CD4-positive, alpha-beta T cell treated with Interleukin-21 for 1 hour (primary cell): ENCODE results near the gene EPN2.
"Not testable (repeated sequence)": the region's sequence is repeated elsewhere in the genome, so short reads cannot be mapped to it uniquely, and the experiment has no call there.

Experiments used
- DNase-seq: peaks from one replicate; pipeline ENCODE4 v3.0.0-alpha.2; 2020

Gene EPN2

DNA sequence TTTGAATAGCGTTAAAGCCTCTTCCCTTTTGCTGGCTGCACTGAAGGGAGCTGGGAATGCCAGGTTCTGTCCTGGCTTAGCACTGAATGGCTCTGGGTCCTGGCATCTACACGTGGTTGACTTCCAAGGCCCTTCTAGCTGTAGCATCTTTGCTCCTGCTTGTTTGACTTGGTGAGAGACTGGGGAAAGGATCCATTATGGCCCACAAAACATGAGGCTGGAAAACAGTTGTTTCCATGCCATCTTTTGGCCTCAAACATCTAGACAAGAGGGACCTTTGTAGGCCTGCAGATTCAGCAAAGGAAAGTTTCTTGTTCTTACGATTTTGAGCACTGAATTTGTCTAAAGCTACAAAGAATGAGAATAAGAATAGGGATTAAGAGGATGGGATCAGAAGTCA, 32.5 kb downstream of the EPN2 start:
- no peak for DNase-seq

GRCh38 chr17:19270347-19270703, 33.2 kb downstream of the EPN2 start:
- no peak for DNase-seq

GRCh38 chr17:19270704-19271611, 33.8 kb downstream of the EPN2 start:
- DNase-seq, result no peak

GRCh38 chr17:19271780-19272357, 34.7 kb downstream of the EPN2 start:
- no peak for DNase-seq

- DNase-seq, result no peak
Measured at GRCh38 chr17:19273731-19274130, 36.6 kb downstream of the EPN2 start.

- no peak for DNase-seq
Measured at GRCh38 chr17:19274893-19275292, 37.7 kb downstream of the EPN2 start.

DNA sequence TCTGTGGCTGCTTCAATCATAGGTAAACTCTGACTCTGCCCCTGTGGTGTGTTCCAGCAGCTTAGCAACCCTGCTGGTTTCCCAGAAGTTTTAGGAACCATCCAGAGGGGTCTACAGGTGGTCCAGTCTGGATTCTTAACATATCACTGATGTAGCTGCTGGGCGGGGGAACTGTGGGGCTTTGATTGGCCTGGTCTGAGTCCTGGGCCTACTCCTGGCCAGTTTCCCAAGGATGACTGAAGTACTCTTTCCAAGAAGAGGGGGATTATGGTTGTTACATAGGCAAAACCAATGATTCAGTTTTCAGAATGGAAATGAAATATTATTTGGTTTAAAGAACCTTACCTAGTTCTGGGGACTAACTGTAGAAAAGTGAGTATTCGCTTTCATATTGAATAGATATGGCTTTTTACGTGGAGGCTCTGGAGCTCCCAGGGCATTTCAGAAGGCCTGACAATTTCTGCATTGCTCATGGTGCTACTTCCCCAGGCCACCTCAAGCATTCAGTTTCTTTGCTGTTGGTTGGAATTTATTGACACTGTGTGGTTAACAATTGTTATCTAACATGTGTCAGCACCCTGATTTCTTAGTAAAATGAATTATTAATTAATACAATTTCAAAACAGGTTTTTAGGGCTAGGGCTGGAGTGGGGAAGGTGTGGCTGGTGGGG, 38.4 kb downstream of the EPN2 start:
- DNase-seq, result no peak

- DNase-seq, result not testable (repeated sequence)
Measured at GRCh38 chr17:19278284-19278683, 41.1 kb downstream of the EPN2 start.

DNA sequence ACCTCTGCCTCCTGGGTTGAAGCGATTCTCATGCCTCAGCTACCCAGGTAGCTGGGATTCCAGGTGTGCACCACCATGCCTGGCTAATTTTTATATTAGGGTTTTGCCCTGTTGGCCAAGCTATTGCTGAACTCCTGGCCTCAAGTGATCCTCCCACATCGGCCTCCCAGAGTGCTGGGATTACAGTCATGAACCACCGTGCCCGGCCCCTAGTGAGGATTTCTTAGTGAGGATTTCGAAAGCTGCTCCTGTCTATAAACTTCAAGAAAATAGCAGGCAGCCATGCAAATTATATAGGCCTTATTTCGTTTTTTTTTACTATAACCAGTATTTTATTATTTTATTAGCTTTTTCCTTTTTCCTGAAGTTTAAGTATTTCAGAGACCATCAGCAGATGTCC, 41.6 kb downstream of the EPN2 start:
- DNase-seq, result no peak

DNA sequence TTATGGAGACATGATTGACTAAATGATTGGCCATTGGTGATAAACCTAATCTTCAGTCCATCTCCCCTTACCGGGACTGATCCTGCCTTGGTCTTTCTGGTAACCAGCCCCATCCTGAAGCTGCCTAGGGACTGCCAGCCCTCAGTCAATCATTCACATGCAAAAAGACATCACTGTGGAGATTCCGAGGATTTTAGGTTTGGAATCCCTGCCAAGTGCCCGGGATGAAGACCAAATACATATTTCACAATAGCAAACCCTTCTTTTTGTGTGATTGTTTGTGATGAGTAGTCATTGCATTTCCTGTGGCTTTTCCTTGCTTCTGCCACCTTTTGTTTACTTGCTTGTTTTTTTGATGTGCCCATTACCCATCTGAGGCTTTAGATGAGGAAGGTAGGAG, 44.0 kb downstream of the EPN2 start:
- DNase-seq, result no peak

- DNase-seq, result no peak
Measured at GRCh38 chr17:19284005-19284959, 47.1 kb downstream of the EPN2 start.

DNA sequence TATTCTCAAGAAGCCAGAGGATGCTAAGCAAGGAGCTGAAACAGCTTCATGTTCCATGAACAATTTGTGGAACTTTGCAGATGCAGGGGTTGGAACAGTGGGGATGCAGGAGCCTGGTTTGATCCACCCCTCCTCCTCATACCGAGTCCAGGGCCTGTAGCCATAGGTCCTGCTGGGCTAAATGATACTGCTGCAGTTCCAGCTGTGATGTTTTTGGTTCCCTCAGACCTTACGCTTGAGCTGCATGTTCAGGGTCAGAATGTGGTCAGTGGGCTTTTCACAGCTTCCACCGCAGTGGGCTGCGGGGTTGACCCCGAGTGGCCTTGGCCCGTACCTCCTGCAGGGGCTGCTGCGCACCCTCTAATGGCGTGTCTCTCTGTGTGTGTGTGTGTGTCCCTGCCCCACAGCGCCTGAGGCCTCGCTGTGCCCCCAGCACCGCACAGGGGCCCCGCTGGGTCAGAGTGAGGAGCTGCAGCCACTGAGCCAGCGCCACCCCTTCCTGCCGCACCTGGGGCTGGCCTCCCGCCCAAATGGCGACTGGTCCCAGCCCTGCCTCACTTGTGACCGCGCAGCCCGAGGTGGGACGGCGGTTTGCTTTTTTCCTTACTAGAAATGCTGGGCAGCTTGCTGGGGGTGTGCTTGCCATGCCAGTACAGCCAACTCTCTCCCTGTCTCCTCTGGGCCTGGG, 48.2 kb downstream of the EPN2 start:
- DNase-seq, result no peak

DNA sequence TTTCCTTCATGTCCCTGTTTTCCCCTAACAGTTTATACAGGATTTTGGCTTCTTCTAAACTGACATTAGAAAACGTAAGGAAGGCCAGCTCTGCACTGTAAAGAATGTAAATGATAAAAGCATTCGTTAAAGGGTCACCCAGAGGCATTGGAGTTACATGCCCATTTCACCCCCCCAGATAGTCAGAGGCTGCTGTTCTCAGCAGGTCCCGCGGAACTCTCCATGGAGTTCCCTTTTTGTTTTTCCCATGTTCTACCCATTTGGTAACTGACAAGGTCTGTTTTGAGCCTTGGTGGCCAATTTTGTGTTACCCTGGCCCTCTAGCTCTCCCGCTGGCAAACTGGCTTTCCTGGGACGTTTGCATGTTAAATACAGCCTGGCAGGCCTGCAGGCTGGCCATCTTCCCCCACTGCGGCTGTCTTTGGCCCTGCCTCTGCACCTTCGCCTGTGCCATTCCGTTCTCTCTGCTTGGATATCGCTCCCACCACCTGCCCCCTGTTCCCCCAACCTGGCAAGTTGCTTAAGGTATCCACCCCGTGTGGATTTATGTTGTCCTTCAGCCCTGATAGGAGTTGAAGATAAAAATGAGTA, 49.7 kb downstream of the EPN2 start:
- no peak for DNase-seq

DNA sequence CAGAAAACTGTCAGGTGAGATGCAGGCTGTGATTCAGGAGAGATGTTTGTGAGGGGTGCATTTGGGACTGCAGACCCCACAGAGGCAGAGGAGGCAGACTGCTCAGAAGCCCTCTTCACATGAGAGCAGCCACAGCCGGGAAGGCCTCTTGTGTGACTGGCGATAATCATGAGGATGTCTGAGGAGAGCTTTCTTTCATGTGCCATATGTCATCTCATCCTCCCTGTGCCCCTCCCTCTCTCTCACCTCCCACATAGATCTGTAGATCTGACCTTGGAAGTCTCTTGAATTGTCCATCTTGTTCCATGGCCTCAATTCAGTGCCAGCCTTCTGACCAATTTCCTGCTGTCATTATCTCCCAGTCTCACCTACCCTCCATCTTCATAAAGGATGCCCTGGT, 50.5 kb downstream of the EPN2 start:
- DNase-seq, result no peak

DNA sequence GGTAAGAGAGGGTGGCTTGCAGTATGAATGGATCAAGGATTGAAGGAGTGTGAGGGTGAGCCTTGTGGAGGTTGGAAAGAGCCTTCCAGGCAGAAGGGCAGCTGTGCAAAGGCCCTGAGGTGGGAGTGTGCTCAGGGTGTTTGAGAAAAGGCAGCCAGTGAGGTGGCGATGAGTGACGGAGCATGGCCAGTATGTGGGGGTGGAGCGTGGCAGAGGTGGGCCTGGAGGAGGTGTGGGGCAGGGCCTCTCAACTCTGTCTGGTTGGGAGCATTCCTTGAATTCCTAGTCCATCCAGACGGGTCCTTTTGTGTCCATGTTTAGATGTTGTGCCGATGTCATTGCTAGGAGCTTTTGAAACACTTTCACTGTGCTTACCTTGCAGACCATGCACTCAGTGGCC, 51.3 kb downstream of the EPN2 start:
- no peak for DNase-seq

- DNase-seq, result no peak
Measured at GRCh38 chr17:19290066-19290705, 53.0 kb downstream of the EPN2 start.

- no peak for DNase-seq
Measured at GRCh38 chr17:19291646-19292376, 54.6 kb downstream of the EPN2 start.

GRCh38 chr17:19292377-19292711, 55.2 kb downstream of the EPN2 start:
- DNase-seq, result no peak

GRCh38 chr17:19294443-19294842, 57.3 kb downstream of the EPN2 start:
- DNase-seq, result no peak

DNA sequence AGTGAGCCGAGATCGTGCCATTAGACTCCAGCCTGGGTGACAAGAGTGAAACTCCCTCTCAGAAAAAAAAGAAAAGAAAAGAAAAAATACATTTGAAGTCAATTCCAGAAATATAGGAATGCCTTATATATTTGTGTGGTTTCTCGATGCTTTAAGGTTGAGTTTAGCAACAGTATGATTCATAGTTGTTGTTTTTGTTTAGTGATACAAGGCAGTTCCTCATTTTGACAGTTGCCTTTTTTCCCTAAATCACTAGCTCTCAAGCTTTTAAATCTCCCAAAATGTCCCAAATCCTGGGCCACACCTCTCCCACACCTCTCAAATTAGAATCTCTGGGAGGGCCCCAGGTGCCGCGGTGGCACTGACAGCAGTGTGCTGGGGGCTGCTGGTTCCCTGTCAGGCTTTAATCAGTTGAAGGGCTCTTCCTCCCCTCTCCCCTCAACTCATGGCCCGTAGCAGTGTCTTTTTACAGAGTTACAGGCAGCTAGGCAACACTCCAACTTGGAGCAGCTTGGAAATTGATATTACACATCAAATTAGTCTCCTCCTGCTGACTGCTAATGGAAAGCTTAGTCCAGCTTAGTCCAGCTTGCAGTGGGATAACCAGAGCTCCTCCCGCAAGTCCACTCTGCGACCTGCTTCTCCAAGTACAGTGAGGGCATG, 58.4 kb downstream of the EPN2 start:
- DNase-seq, result no peak
